ENCODE data around the gene IL23R.

IL23R gene

GRCh38 chr1:67250051-67250653, 83.9 kb downstream of the IL23R start:
- H3K27ac ChIP-seq (ENCODE audit: low read depth, low read length): no peak overlapping the region
- H3K4me1 ChIP-seq (ENCODE audit: insufficient read depth, low read length): no peaks in the 10 kb centered on the region
- H3K4me3 ChIP-seq (ENCODE audit: low read depth in 1 of 2, low read length in 2 of 2): no peak overlapping the region
- H3K36me3 ChIP-seq (ENCODE audit: insufficient read depth, low read length): no peaks in the 10 kb centered on the region
- no peaks in the 10 kb centered on the region for H3K27me3 ChIP-seq (ENCODE audit: control insufficient read depth in 1 of 2, insufficient read depth in 2 of 2, low read length in 2 of 2)
- no peaks in the 10 kb centered on the region for H3K9me3 ChIP-seq (ENCODE audit: low read length)
- no peak overlapping the region for H3K9ac ChIP-seq (ENCODE audit: low read length)

GRCh38 chr1:67256291-67257172, 90.3 kb downstream of the IL23R start:
- Histone ChIP-seq H3K9ac (ENCODE audit: low read length) (no peak overlapping the region), H3K4me1 (ENCODE audit: insufficient read depth, low read length) (no peaks in the 10 kb centered on the region), H3K9me3 (ENCODE audit: low read length) (no peaks in the 10 kb centered on the region), H3K4me3 (ENCODE audit: low read depth in 1 of 2, low read length in 2 of 2) (no peak overlapping the region), H3K27me3 (ENCODE audit: control insufficient read depth in 1 of 2, insufficient read depth in 2 of 2, low read length in 2 of 2) (no peaks in the 10 kb centered on the region), H3K36me3 (ENCODE audit: insufficient read depth, low read length) (no peaks in the 10 kb centered on the region), H3K27ac (ENCODE audit: low read depth, low read length) (no peak overlapping the region)

- Histone ChIP-seq H3K36me3 (ENCODE audit: insufficient read depth, low read length) (no peaks in the 10 kb centered on the region), H3K9me3 (ENCODE audit: low read length) (no peaks in the 10 kb centered on the region), H3K4me1 (ENCODE audit: insufficient read depth, low read length) (no peaks in the 10 kb centered on the region), H3K4me3 (ENCODE audit: low read depth in 1 of 2, low read length in 2 of 2) (no peak overlapping the region), H3K27me3 (ENCODE audit: control insufficient read depth in 1 of 2, insufficient read depth in 2 of 2, low read length in 2 of 2) (no peaks in the 10 kb centered on the region), H3K27ac (ENCODE audit: low read depth, low read length) (no peak overlapping the region), H3K9ac (ENCODE audit: low read length) (no peak overlapping the region)
Measured at GRCh38 chr1:67257173-67257535, 90.9 kb downstream of the IL23R start.

GRCh38 chr1:67261680-67262079, 95.4 kb downstream of the IL23R start:
- H3K27me3 ChIP-seq (ENCODE audit: control insufficient read depth in 1 of 2, insufficient read depth in 2 of 2, low read length in 2 of 2): no peaks in the 10 kb centered on the region
- H3K4me1 ChIP-seq (ENCODE audit: insufficient read depth, low read length): no peaks in the 10 kb centered on the region
- H3K36me3 ChIP-seq (ENCODE audit: insufficient read depth, low read length): no peaks in the 10 kb centered on the region
- no peak overlapping the region for H3K4me3 ChIP-seq (ENCODE audit: low read depth in 1 of 2, low read length in 2 of 2)
- no peak overlapping the region for H3K9ac ChIP-seq (ENCODE audit: low read length)
- H3K9me3 ChIP-seq (ENCODE audit: low read length): no peaks in the 10 kb centered on the region
- no peak overlapping the region for H3K27ac ChIP-seq (ENCODE audit: low read depth, low read length)

- H3K9ac ChIP-seq (ENCODE audit: low read length): no peak overlapping the region
- no peaks in the 10 kb centered on the region for H3K4me1 ChIP-seq (ENCODE audit: insufficient read depth, low read length)
- H3K27ac ChIP-seq (ENCODE audit: low read depth, low read length): no peak overlapping the region
- H3K27me3 ChIP-seq (ENCODE audit: control insufficient read depth in 1 of 2, insufficient read depth in 2 of 2, low read length in 2 of 2): no peaks in the 10 kb centered on the region
- no peaks in the 10 kb centered on the region for H3K9me3 ChIP-seq (ENCODE audit: low read length)
- H3K4me3 ChIP-seq (ENCODE audit: low read depth in 1 of 2, low read length in 2 of 2): no peak overlapping the region
- H3K36me3 ChIP-seq (ENCODE audit: insufficient read depth, low read length): no peaks in the 10 kb centered on the region
Measured at GRCh38 chr1:67262735-67263134, 96.5 kb downstream of the IL23R start.

- no peak overlapping the region for H3K27ac ChIP-seq (ENCODE audit: low read depth, low read length)
- H3K4me1 ChIP-seq (ENCODE audit: insufficient read depth, low read length): no peaks in the 10 kb centered on the region
- H3K9ac ChIP-seq (ENCODE audit: low read length): no peak overlapping the region
- no peak overlapping the region for H3K4me3 ChIP-seq (ENCODE audit: low read depth in 1 of 2, low read length in 2 of 2)
- no peaks in the 10 kb centered on the region for H3K27me3 ChIP-seq (ENCODE audit: control insufficient read depth in 1 of 2, insufficient read depth in 2 of 2, low read length in 2 of 2)
- no peaks in the 10 kb centered on the region for H3K36me3 ChIP-seq (ENCODE audit: insufficient read depth, low read length)
- H3K9me3 ChIP-seq (ENCODE audit: low read length): no peaks in the 10 kb centered on the region
Measured at GRCh38 chr1:67264152-67264551, 97.9 kb downstream of the IL23R start.

GRCh38 chr1:67264899-67265298, 98.6 kb downstream of the IL23R start:
- Histone ChIP-seq H3K27me3 (ENCODE audit: control insufficient read depth in 1 of 2, insufficient read depth in 2 of 2, low read length in 2 of 2) (no peaks in the 10 kb centered on the region), H3K27ac (ENCODE audit: low read depth, low read length) (no peak overlapping the region)

GRCh38 chr1:67269061-67269460, 102.8 kb downstream of the IL23R start:
- Histone ChIP-seq H3K36me3 (ENCODE audit: insufficient read depth, low read length) (no peaks in the 10 kb centered on the region), H3K9me3 (ENCODE audit: low read length) (no peaks in the 10 kb centered on the region), H3K4me3 (ENCODE audit: low read depth in 1 of 2, low read length in 2 of 2) (no peak overlapping the region), H3K9ac (ENCODE audit: low read length) (no peak overlapping the region), H3K27me3 (ENCODE audit: control insufficient read depth in 1 of 2, insufficient read depth in 2 of 2, low read length in 2 of 2) (no peaks in the 10 kb centered on the region), H3K4me1 (ENCODE audit: insufficient read depth, low read length) (no peaks in the 10 kb centered on the region), H3K27ac (ENCODE audit: low read depth, low read length) (no peak overlapping the region)

More at GRCh38 chr1:67264899-67265298, 98.6 kb downstream of the IL23R start:
- H3K36me3 ChIP-seq (ENCODE audit: insufficient read depth, low read length): no peaks in the 10 kb centered on the region
- no peaks in the 10 kb centered on the region for H3K4me1 ChIP-seq (ENCODE audit: insufficient read depth, low read length)
- H3K4me3 ChIP-seq (ENCODE audit: low read depth in 1 of 2, low read length in 2 of 2): no peak overlapping the region
- H3K9me3 ChIP-seq (ENCODE audit: low read length): no peaks in the 10 kb centered on the region
- no peak overlapping the region for H3K9ac ChIP-seq (ENCODE audit: low read length)

- no peaks in the 10 kb centered on the region for H3K4me1 ChIP-seq (ENCODE audit: insufficient read depth, low read length)
- no peak overlapping the region for H3K4me3 ChIP-seq (ENCODE audit: low read depth in 1 of 2, low read length in 2 of 2)
Measured at GRCh38 chr1:67270541-67270940, 104.3 kb downstream of the IL23R start.

GRCh38 chr1:67273591-67273990, 107.3 kb downstream of the IL23R start:
- no peaks in the 10 kb centered on the region for H3K36me3 ChIP-seq (ENCODE audit: insufficient read depth, low read length)
- H3K27me3 ChIP-seq (ENCODE audit: control insufficient read depth in 1 of 2, insufficient read depth in 2 of 2, low read length in 2 of 2): no peaks in the 10 kb centered on the region
- no peak overlapping the region for H3K4me3 ChIP-seq (ENCODE audit: low read depth in 1 of 2, low read length in 2 of 2)
- no peaks in the 10 kb centered on the region for H3K9me3 ChIP-seq (ENCODE audit: low read length)
- H3K27ac ChIP-seq (ENCODE audit: low read depth, low read length): no peak overlapping the region
- no peaks in the 10 kb centered on the region for H3K4me1 ChIP-seq (ENCODE audit: insufficient read depth, low read length)
- no peak overlapping the region for H3K9ac ChIP-seq (ENCODE audit: low read length)

More at GRCh38 chr1:67270541-67270940, 104.3 kb downstream of the IL23R start:
- no peaks in the 10 kb centered on the region for H3K9me3 ChIP-seq (ENCODE audit: low read length)
- H3K27me3 ChIP-seq (ENCODE audit: control insufficient read depth in 1 of 2, insufficient read depth in 2 of 2, low read length in 2 of 2): no peaks in the 10 kb centered on the region
- H3K27ac ChIP-seq (ENCODE audit: low read depth, low read length): no peak overlapping the region
- no peaks in the 10 kb centered on the region for H3K36me3 ChIP-seq (ENCODE audit: insufficient read depth, low read length)
- no peak overlapping the region for H3K9ac ChIP-seq (ENCODE audit: low read length)

- Histone ChIP-seq H3K9me3 (ENCODE audit: low read length) (no peaks in the 10 kb centered on the region), H3K9ac (ENCODE audit: low read length) (no peak overlapping the region), H3K27ac (ENCODE audit: low read depth, low read length) (no peak overlapping the region), H3K4me1 (ENCODE audit: insufficient read depth, low read length) (no peaks in the 10 kb centered on the region), H3K27me3 (ENCODE audit: control insufficient read depth in 1 of 2, insufficient read depth in 2 of 2, low read length in 2 of 2) (no peaks in the 10 kb centered on the region), H3K36me3 (ENCODE audit: insufficient read depth, low read length) (no peaks in the 10 kb centered on the region), H3K4me3 (ENCODE audit: low read depth in 1 of 2, low read length in 2 of 2) (no peak overlapping the region)
Measured at GRCh38 chr1:67274623-67275325, 108.5 kb downstream of the IL23R start.
